Neural cell (in vitro differentiated cells): ENCODE data around the gene RIMS1. TPM values are rescaled to one million over a fixed set of nuclear protein-coding genes. Genes with fewer than 3 reads are reported as not detected.

ENCODE experiments used
- H2AFZ ChIP-seq: fragments of 200-600, 300-800 bp; sonication (generic), shearing (Covaris generic); 2 replicates; pipeline ENCODE4 v1.6.0; 2014; ENCODE audit warnings: low read depth, mild to moderate bottlenecking, antibody characterized with exemption, low read length, moderate library complexity
- H3F3A ChIP-seq: fragments of 200-600 bp; shearing (Covaris generic); 2 replicates; pipeline ENCODE4 v1.6.1; 2016; ENCODE audit warnings: mild to moderate bottlenecking, moderate library complexity, mixed read lengths, antibody characterized with exemption, low read length; ENCODE audit not compliant: insufficient read depth, poor library complexity, severe bottlenecking
- H3K27ac ChIP-seq: fragments of 200-600, 300-800 bp; sonication (generic), shearing (Covaris generic); 2 replicates; pipeline ENCODE4 v1.5.1; 2014; ENCODE audit warnings: mild to moderate bottlenecking, low read length, moderate library complexity
- H3K27me3 ChIP-seq: fragments of 300-800, 200-600 bp; sonication (generic), shearing (Covaris generic); 2 replicates; pipeline ENCODE4 v1.6.0; 2014; ENCODE audit warnings: mild to moderate bottlenecking, low read depth, low read length, moderate library complexity; ENCODE audit not compliant: insufficient read depth
- H3K36me3 ChIP-seq: fragments of 300-800, 200-600 bp; sonication (generic), shearing (Covaris generic); 2 replicates; pipeline ENCODE4 v1.5.1; 2014; ENCODE audit warnings: mild to moderate bottlenecking, antibody characterized with exemption, low read length, moderate library complexity; ENCODE audit not compliant: insufficient read depth
- H3K4me2 ChIP-seq: fragments of 300-800, 200-600 bp; sonication (generic), shearing (Covaris generic); 2 replicates; pipeline ENCODE4 v1.6.0; 2014; ENCODE audit warnings: mild to moderate bottlenecking, low read length
- H3K4me3 ChIP-seq: fragments of 300-800, 200-600 bp; sonication (generic), shearing (Covaris generic); 2 replicates; pipeline ENCODE4 v1.5.1; 2014; ENCODE audit warnings: mild to moderate bottlenecking, low read length, moderate library complexity
- H3K79me2 ChIP-seq: fragments of 200-600 bp; shearing (Covaris generic); replicated peaks from 2 replicates; pipeline ENCODE4 v1.6.0; 2014; ENCODE audit warnings: mild to moderate bottlenecking, low read length, moderate library complexity; ENCODE audit not compliant: insufficient read depth
- H3K9ac ChIP-seq: fragments of 300-800, 200-600 bp; sonication (generic), shearing (Covaris generic); 2 replicates; pipeline ENCODE4 v1.6.1; 2016; ENCODE audit warnings: mild to moderate bottlenecking, low read length, mixed read lengths
- H3K9me2 ChIP-seq: fragments of 200-600 bp; shearing (Covaris generic); 2 replicates; pipeline ENCODE4 v1.6.1; 2016; ENCODE audit warnings: mild to moderate bottlenecking, low read length, mixed read lengths; ENCODE audit not compliant: insufficient read depth
- H3K9me3 ChIP-seq: fragments of 200-600, 300-800 bp; sonication (generic), shearing (Covaris generic); 2 replicates; pipeline ENCODE4 v1.6.1; 2016; ENCODE audit warnings: mild to moderate bottlenecking, mixed run types, low read length, moderate library complexity, mixed read lengths
- H4K20me1 ChIP-seq: fragments of 200-600 bp; shearing (Covaris generic); 2 replicates; pipeline ENCODE4 v1.6.1; 2016; ENCODE audit warnings: mild to moderate bottlenecking, mixed run types; ENCODE audit not compliant: insufficient read depth
- EP300 ChIP-seq: fragments of 450-650 bp; conservative IDR thresholded peaks from 2 replicates; pipeline ENCODE4 v1.6.1; 2014; ENCODE audit warnings: antibody characterized with exemption, mild to moderate bottlenecking, moderate library complexity; ENCODE audit not compliant: poor library complexity, severe bottlenecking
- EZH2 ChIP-seq: fragments of 200-600, 300-800 bp; shearing (Covaris generic), sonication (generic); IDR thresholded peaks from 2 replicates; pipeline ENCODE4 v1.6.1; 2014; ENCODE audit warnings: antibody characterized with exemption, low read length, borderline replicate concordance, mild to moderate bottlenecking; ENCODE audit not compliant: insufficient read depth, poor library complexity, severe bottlenecking
- MXI1 ChIP-seq: fragments of 450-650 bp; conservative IDR thresholded peaks from 2 replicates; pipeline ENCODE4 v1.6.1; 2014; ENCODE audit warnings: antibody characterized with exemption, mild to moderate bottlenecking; ENCODE audit not compliant: poor library complexity, severe bottlenecking
- POLR2AphosphoS5 ChIP-seq: IDR thresholded peaks from 2 replicates; pipeline ENCODE4 v1.6.1; 2012
- RAD21 ChIP-seq: fragments of 450-650 bp; conservative IDR thresholded peaks from 2 replicates; pipeline ENCODE4 v1.6.1; 2014; ENCODE audit warnings: antibody characterized with exemption, mild to moderate bottlenecking, moderate library complexity
- SMC3 ChIP-seq: fragments of 450-650 bp; conservative IDR thresholded peaks from 2 replicates; pipeline ENCODE4 v1.6.1; 2014; ENCODE audit warnings: antibody characterized with exemption, mild to moderate bottlenecking, moderate library complexity; ENCODE audit not compliant: poor library complexity
- TAF1 ChIP-seq: IDR thresholded peaks from 2 replicates; pipeline ENCODE4 v1.6.1; 2012; ENCODE audit warnings: low read depth
- polyA plus RNA-seq: library from polyadenylated mRNA; depleted of rRNA; stranded (reverse); fragments of >200 nt; gene quantifications from 2 replicates; pipeline ENCODE4 v1.2.3, GENCODE V29; 2014
- TF ChIP-seq, protein P1 (sequence below): IDR thresholded peaks from 2 replicates; pipeline ENCODE4 v1.6.1; 2012; ENCODE audit warnings: borderline replicate concordance
- TF ChIP-seq, protein P2 (sequence below): fragments of 450-650 bp; IDR thresholded peaks from 2 replicates; pipeline ENCODE4 v1.5.1; 2014; ENCODE audit warnings: antibody characterized with exemption, mild to moderate bottlenecking, moderate library complexity; ENCODE audit not compliant: poor library complexity, severe bottlenecking

Gene RIMS1
- polyA plus RNA-seq, 1 donor from 2014 or later: 17.8 TPM

DNA sequence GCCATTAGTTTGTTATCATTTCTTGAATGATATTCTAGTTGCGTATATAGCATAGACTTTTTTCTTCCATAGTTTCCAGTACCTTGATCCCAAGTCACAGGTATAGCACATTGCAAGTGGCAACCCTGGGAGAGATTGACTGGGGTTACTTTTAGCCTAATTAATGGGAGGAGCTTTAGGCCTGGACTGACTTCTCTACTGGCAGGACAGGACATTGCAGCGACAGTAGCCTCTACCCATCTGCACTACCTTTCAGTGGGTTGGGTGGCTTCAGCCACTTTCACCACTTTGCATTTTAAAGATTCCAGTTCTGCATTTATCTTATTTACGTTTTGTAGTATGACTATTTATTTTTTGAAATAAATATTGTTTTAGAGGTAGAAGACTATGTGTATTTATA lies 320.3 kb downstream of the RIMS1 start:
- Histone ChIP-seq H3F3A (no peaks in the 10 kb centered on the region), H3K27ac (no peak overlapping the region), H3K79me2 (no peaks in the 10 kb centered on the region), H3K9me2 (no peaks in the 10 kb centered on the region), H3K9ac (no peak overlapping the region), H4K20me1 (no peaks in the 10 kb centered on the region), H2AFZ (no peak overlapping the region), H3K27me3 (no peaks in the 10 kb centered on the region), H3K4me2 (no peak overlapping the region), H3K4me3 (no peak overlapping the region), H3K9me3 (no peaks in the 10 kb centered on the region), H3K36me3 (no peaks in the 10 kb centered on the region)
- TF ChIP-seq, protein P1, sequence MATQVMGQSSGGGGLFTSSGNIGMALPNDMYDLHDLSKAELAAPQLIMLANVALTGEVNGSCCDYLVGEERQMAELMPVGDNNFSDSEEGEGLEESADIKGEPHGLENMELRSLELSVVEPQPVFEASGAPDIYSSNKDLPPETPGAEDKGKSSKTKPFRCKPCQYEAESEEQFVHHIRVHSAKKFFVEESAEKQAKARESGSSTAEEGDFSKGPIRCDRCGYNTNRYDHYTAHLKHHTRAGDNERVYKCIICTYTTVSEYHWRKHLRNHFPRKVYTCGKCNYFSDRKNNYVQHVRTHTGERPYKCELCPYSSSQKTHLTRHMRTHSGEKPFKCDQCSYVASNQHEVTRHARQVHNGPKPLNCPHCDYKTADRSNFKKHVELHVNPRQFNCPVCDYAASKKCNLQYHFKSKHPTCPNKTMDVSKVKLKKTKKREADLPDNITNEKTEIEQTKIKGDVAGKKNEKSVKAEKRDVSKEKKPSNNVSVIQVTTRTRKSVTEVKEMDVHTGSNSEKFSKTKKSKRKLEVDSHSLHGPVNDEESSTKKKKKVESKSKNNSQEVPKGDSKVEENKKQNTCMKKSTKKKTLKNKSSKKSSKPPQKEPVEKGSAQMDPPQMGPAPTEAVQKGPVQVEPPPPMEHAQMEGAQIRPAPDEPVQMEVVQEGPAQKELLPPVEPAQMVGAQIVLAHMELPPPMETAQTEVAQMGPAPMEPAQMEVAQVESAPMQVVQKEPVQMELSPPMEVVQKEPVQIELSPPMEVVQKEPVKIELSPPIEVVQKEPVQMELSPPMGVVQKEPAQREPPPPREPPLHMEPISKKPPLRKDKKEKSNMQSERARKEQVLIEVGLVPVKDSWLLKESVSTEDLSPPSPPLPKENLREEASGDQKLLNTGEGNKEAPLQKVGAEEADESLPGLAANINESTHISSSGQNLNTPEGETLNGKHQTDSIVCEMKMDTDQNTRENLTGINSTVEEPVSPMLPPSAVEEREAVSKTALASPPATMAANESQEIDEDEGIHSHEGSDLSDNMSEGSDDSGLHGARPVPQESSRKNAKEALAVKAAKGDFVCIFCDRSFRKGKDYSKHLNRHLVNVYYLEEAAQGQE: no peak
- TF ChIP-seq, protein P2, sequence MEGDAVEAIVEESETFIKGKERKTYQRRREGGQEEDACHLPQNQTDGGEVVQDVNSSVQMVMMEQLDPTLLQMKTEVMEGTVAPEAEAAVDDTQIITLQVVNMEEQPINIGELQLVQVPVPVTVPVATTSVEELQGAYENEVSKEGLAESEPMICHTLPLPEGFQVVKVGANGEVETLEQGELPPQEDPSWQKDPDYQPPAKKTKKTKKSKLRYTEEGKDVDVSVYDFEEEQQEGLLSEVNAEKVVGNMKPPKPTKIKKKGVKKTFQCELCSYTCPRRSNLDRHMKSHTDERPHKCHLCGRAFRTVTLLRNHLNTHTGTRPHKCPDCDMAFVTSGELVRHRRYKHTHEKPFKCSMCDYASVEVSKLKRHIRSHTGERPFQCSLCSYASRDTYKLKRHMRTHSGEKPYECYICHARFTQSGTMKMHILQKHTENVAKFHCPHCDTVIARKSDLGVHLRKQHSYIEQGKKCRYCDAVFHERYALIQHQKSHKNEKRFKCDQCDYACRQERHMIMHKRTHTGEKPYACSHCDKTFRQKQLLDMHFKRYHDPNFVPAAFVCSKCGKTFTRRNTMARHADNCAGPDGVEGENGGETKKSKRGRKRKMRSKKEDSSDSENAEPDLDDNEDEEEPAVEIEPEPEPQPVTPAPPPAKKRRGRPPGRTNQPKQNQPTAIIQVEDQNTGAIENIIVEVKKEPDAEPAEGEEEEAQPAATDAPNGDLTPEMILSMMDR: no peak
- TF ChIP-seq RAD21 (no peak), EZH2 (no peak), SMC3 (no peak), POLR2AphosphoS5 (no peak), MXI1 (no peak), EP300 (no peak), TAF1 (no peak)

DNA sequence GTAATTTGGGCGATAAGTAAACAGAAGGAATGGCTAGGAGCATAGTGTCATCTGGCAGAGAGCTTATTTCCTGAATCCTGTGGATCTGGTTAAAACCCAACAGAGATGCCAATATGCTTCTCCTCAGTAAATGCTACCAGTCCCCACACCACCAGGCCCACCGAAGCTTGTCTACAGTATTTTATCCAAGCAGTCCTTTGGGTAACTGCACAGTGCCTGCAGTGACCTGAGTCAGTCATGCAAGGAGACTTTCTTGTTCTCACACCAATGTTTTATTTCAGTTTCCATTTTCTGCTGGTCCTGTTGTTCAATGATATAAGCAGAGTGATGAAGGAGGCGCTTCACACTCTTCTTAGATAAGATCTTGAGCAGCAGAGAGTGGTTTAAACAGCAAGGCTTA lies 326.3 kb downstream of the RIMS1 start:
- Histone ChIP-seq H3K9me2 (no peaks in the 10 kb centered on the region), H2AFZ (no peak overlapping the region), H4K20me1 (no peaks in the 10 kb centered on the region), H3K27ac (no peak overlapping the region), H3K27me3 (no peaks in the 10 kb centered on the region), H3K79me2 (no peaks in the 10 kb centered on the region), H3K9ac (no peak overlapping the region), H3K4me2 (no peak overlapping the region), H3K36me3 (no peaks in the 10 kb centered on the region), H3F3A (no peaks in the 10 kb centered on the region), H3K4me3 (no peak overlapping the region), H3K9me3 (no peaks in the 10 kb centered on the region)
- TF ChIP-seq, protein P2: no peak
- TF ChIP-seq MXI1: no peak
